GM08714 (cell line): ENCODE measurements around the gene EDAR.

Experiments
- H3K4me3 ChIP-seq: fragments of 200-500 bp; sonication (Bioruptor generic); 2 replicates; pipeline ENCODE4 v1.5.1; 2014; ENCODE audit warnings: mild to moderate bottlenecking, low read length, inconsistent platforms
- ZNF274 ChIP-seq: IDR thresholded peaks from 2 replicates; pipeline ENCODE4 v1.6.1; 2012; ENCODE audit warnings: mild to moderate bottlenecking, low read depth, low read length

Gene EDAR

GRCh38 chr2:108965540-108966289, 23.3 kb downstream of the EDAR start:
- no peak for TF ChIP-seq ZNF274
- H3K4me3 ChIP-seq = no peak overlapping the region

DNA sequence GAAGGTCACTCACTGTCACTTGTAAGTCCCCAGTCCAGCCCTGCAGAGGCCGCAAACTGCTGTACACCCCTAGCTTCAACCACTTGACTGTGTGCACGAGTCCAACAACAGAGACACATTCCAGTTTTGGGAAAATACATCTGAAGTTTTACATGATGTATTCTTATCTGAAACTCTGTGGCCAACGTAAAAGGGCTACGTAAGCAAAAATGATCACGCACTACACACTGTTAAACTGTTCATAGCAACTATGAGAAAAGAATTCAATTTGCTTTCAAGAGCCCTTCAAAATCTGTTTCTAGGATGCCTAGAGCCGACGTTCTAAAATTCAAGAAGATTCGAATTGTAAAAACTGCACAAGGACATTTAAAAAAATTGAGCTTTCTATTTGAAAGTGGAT, 26.0 kb downstream of the EDAR start:
- no peak for TF ChIP-seq ZNF274

GRCh38 chr2:108961796-108962195, 27.2 kb downstream of the EDAR start:
- no peak for TF ChIP-seq ZNF274
- no peak overlapping the region for H3K4me3 ChIP-seq

More for the DNA sequence above, 26.0 kb downstream of the EDAR start:
- H3K4me3 ChIP-seq = no peak overlapping the region

DNA sequence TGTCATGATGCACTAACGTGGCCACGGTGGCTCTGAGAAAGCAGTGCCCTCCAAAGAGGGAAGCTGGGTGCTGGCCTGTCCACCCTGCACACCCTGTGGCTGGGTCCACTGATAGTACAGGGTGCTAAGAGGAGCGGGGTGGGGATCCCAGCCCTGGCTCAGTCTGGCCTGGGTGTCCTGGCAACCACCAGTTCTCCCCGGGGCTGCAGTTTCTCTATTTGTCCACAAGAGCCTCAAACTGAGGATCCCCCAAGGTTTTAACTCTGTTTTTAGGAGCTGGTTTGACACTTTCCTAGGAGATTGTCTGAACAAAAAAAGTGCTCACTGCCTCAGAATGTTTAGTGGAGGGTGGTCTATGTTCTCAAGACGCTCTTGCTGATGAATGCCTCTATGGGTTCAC, 29.0 kb downstream of the EDAR start:
- TF ChIP-seq ZNF274 = no peak
- no peak overlapping the region for H3K4me3 ChIP-seq

- no peak for TF ChIP-seq ZNF274
- no peak overlapping the region for H3K4me3 ChIP-seq
Measured at GRCh38 chr2:108959401-108959800, 29.6 kb downstream of the EDAR start.

DNA sequence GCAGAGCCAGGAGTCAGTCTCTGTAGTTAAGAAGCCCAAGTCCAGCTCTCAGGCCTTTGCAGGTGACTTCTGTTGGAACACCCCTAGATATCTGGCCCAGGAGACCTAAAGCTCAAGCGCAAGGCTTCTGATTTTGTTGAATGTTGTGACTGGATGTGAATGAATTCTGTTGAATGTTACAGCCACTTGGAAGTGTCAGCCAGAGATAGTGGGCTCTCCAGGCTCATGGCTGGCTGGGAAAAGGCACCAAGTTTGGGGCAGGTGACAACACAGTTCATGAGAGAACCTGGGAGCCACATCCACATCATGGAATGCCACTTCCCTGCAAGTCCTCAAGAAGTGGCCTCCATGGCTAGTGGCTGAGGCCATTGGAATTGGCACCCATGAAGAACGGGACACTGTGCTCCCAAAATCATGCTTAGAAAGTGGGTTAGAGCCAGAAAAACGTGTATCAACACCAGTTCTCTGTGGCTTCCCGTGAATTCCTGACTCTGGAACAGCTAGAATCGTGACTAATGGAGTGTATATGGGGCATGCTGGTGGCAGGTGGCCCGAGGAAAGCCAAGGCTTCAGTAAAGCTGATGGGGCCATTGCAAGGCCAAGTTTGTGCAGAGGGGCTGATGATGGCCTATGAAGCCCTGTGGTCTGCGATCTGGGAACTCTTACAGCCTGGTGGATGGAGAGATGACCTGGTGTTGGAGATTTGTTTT, 30.2 kb downstream of the EDAR start:
- no peak overlapping the region for H3K4me3 ChIP-seq
- TF ChIP-seq ZNF274 = no peak

GRCh38 chr2:108958002-108958401, 31.0 kb downstream of the EDAR start:
- TF ChIP-seq ZNF274 = no peak
- H3K4me3 ChIP-seq = no peak overlapping the region

- H3K4me3 ChIP-seq = no peak overlapping the region
Measured at GRCh38 chr2:108956375-108956774, 32.6 kb downstream of the EDAR start.

DNA sequence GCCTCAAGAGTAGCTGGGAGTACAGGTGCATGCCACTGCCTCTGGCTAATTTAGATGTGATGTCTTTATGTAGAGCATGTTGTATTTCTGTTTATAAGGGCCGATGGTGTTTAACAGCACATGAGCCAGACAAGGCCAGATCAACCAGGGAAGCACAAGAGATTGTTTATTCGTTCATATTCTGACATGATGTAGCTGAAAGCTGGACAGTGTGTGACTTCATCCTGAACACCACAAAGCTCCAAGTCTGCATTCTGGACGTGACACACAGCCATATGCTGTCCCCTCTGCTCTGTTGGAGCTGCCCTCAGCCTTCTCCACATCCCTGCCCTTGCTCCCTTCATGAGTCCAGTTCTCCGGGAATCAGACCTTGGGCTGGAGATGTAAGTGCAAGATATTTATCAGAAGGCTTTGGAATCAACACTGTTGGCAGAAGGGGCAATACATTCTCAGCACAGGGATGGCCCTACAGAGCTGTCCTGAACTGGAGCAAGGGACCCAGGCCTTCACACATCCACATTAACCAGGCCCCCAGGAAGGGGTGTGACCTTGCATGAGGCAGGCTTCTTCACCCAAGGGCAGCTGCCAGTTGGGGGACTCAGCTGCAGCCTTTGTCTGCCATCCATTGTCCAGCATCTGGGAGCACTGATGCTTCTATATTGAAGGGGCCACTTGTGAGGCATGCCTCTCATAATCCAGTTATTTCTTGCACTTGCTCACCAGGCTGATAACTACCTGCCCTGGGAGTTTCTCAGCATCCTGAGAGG, 38.5 kb downstream of the EDAR start:
- no peak overlapping the region for H3K4me3 ChIP-seq
- no peak for TF ChIP-seq ZNF274

More at GRCh38 chr2:108956375-108956774, 32.6 kb downstream of the EDAR start:
- no peak for TF ChIP-seq ZNF274

GRCh38 chr2:108949316-108950239, 39.4 kb downstream of the EDAR start:
- no peak overlapping the region for H3K4me3 ChIP-seq
- TF ChIP-seq ZNF274 = no peak

- no peak overlapping the region for H3K4me3 ChIP-seq
- TF ChIP-seq ZNF274 = no peak
Measured at GRCh38 chr2:108947271-108947907, 41.6 kb downstream of the EDAR start.

DNA sequence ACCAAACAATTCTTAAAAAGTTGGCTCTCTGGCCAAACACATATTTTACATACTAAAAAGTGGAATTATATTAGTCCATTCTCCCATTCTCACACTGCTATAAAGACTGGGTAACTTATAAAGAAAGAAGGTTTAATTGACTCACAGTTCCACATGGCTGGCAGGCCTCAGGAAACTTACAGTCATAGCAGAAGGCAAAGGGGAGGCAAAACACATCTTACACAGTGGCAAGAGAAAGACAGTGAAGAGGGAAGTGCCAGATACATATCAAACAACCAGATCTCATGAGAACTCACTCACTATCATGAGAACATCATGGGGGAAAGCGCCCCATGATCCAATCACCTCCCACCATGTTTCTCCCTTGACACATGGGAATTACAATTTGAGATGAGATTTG, 42.6 kb downstream of the EDAR start:
- no peak for TF ChIP-seq ZNF274
- no peak overlapping the region for H3K4me3 ChIP-seq

DNA sequence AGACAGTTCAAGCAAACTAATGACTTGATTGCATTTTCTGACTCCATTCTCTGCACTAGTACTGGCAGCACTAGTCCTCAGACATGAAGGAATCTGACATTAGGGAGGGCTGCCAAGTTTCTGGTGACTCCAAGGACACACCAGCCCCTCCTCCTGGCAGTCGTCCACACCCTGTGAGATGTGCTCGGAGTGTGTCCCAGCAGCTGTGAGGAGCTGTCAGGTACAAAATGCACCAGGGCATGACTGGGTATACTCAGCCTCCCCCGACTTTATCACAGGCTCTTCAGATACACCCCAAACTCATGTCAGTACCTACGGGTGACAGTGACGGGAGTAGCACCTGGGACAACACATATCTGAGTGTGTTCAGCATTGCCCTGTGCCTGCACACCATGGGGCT, 43.1 kb downstream of the EDAR start:
- no peak for TF ChIP-seq ZNF274
- no peak overlapping the region for H3K4me3 ChIP-seq
